GM19468 (cell line): ENCODE measurements around the gene TYK2.
"Not testable (repeated sequence)": the region's sequence is repeated elsewhere in the genome, so short reads cannot be mapped to it uniquely, and the experiment has no call there.

Experiments used
- ATAC-seq: cut with Tn5 transposase; IDR thresholded peaks from one replicate; pipeline ENCODE4 v1.9.1; 2021; ENCODE audit warnings: mild to moderate bottlenecking, moderate library complexity, moderate number of reproducible peaks; ENCODE audit not compliant: unreplicated experiment; ENCODE audit errors: extremely low read depth

The TYK2 gene

GRCh38 chr19:10380313-10381102, at the start of gene TYK2:
Gene TYK2 (minus strand): TSS chr19:10380572. CDS start chr19:10378406, 2,166 bp downstream.
- peak; percentile 65 for ATAC-seq

GRCh38 chr19:10428996-10429381, 48.6 kb upstream of the TYK2 start:
- ATAC-seq, result no peak

- no peak for ATAC-seq
These were observed 46.8 kb upstream of the TYK2 start for GRCh38 chr19:10427169-10427568.

- ATAC-seq, result no peak
These were observed 43.8 kb upstream of the TYK2 start for GRCh38 chr19:10424011-10424637.

- ATAC-seq, result no peak
These were observed 42.5 kb upstream of the TYK2 start for GRCh38 chr19:10422846-10423245.

GRCh38 chr19:10422046-10422461, 41.7 kb upstream of the TYK2 start:
- ATAC-seq, result no peak

GRCh38 chr19:10421240-10422045, 41.1 kb upstream of the TYK2 start:
- ATAC-seq, result no peak

GRCh38 chr19:10420444-10421239, 40.3 kb upstream of the TYK2 start, which contains the start of gene PDE4A:
Gene PDE4A (plus strand): TSS chr19:10420538. CDS start chr19:10420765, 227 bp downstream.
- ATAC-seq, result no peak

- ATAC-seq, result no peak
These were observed 39.5 kb upstream of the TYK2 start for GRCh38 chr19:10419646-10420443.

GRCh38 chr19:10419200-10419645, 38.9 kb upstream of the TYK2 start:
- no peak for ATAC-seq

- no peak for ATAC-seq
These were observed 38.3 kb upstream of the TYK2 start for GRCh38 chr19:10418485-10419199.

- ATAC-seq, result no peak
These were observed 37.8 kb upstream of the TYK2 start for GRCh38 chr19:10418235-10418484.

- ATAC-seq, result no peak
These were observed 37.3 kb upstream of the TYK2 start for GRCh38 chr19:10417541-10418234.

GRCh38 chr19:10416380-10417257, 36.2 kb upstream of the TYK2 start:
- no peak for ATAC-seq

GRCh38 chr19:10416083-10416379, 35.7 kb upstream of the TYK2 start:
- no peak for ATAC-seq

GRCh38 chr19:10412257-10412977, 32.0 kb upstream of the TYK2 start:
- ATAC-seq, result peak; percentile 37

- not testable (repeated sequence) for ATAC-seq
These were observed 30.9 kb upstream of the TYK2 start for GRCh38 chr19:10411224-10411623.
